ENCODE results near the gene LMNA. TPM values are rescaled to one million over a fixed set of nuclear protein-coding genes. Genes with fewer than 3 reads are reported as not detected.
A peak's percentile ranks its signal among the peaks of the same experiment; 100 is the strongest.
"Not testable (repeated sequence)": the region's sequence is repeated elsewhere in the genome, so short reads cannot be mapped to it uniquely, and the experiment has no call there.

LMNA gene
- total RNA-seq = 942 and 1,011 TPM in 2 replicates

DNA sequence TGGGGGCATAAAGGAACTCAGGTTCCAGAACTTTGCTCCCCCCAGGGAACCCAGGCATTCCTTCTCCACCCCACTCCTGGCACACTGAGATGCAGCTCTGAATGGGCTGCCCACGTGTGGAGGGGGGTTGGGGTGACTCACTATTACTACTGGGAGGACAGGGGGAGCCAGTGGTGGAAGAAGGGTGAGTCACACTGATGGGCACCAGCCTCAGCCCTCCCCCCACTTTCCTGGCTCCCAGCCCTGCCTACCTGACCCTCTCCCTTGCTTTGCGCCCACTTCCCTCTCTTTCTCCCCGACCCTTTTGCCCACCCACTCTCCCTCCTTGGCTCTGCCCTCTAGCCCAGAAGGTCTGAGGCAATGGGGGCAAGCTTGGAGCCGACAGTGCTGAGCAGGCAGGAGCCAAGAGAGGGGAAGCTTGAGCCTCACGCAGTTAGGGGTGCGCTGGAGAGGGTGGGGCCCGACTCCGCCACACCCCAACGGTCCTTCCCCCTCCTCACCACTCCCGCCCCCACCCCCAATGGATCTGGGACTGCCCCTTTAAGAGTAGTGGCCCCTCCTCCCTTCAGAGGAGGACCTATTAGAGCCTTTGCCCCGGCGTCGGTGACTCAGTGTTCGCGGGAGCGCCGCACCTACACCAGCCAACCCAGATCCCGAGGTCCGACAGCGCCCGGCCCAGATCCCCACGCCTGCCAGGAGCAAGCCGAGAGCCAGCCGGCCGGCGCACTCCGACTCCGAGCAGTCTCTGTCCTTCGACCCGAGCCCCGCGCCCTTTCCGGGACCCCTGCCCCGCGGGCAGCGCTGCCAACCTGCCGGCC lies at the start of gene LMNA:
LMNA (plus strand) TSS at position 611 of the 818 bp plus-strand sequence. CDS start 208 bp downstream, outside the sequence.
- DNase-seq (ENCODE audit: low read depth, low spot score) = peak; percentile 74

GRCh38 chr1:156065212-156065611 lies 49.3 kb upstream of the LMNA start:
- DNase-seq (ENCODE audit: low read depth, low spot score) = no peak

- no peak for DNase-seq (ENCODE audit: low read depth, low spot score)
These were observed 48.6 kb upstream of the LMNA start for GRCh38 chr1:156065871-156066270.

DNA sequence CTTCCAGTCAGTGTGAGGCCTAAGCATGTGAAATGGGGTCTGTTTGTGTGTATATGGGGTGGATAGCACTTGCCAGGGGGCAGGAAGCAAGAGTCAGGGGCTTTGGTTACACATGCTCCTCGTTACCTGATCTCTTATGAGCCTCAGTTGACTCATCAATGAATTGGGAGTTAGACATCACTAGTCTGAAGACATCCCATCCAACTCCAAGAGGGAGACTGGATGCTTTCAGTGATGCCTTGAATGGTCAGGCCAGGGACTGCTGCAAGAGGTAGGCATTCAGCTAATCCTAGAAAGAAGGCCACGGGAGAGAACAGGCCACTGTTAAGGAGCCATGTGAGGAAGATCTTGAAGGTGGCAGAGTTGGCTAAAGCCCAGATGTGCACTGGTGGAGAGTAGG lies 47.2 kb upstream of the LMNA start:
- DNase-seq (ENCODE audit: low read depth, low spot score) = no peak

- no peak for DNase-seq (ENCODE audit: low read depth, low spot score)
These were observed 44.7 kb upstream of the LMNA start for GRCh38 chr1:156069490-156070455.

DNA sequence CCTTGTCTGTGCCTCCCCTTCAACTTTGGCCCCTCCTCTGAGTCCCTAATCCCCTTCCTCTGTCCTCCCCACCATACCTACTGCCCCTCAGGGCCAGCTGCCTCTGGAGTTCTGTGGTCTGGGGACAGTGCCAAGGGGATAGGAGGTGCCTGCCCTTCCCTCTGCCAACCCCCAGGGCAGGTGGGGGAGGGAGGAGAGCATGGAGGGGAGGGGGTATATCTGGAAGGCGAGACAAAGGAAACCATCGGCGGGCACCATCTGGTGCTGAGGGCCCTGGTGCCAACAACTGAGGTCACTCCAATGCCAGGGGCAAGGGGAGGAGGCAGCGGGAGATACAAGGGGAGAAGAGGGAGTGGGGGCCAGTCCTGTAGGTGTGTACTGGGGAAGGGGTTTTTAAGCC lies 44.0 kb upstream of the LMNA start:
- no peak for DNase-seq (ENCODE audit: low read depth, low spot score)

- not testable (repeated sequence) for DNase-seq (ENCODE audit: low read depth, low spot score)
These were observed 43.1 kb upstream of the LMNA start for GRCh38 chr1:156071332-156071816.

DNA sequence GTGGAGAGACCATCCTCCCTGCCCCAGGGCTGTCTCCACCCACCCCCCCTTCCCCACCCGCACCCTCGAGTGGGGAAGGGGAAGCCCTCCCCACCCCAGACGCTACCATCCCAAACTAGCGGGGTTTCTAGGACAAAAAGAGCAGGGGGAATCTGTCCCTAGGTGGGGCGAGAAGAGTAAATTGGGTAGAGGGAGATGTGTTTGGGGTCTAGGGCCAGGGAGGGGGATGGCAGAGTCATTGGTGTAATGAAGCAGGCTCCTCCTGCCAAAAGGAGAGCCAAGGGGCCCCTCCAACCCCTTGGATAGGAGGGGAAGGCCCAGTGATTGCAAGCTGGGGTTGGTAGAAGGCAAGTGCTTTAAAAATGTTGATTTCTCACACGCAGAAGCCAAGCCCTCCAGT lies 42.3 kb upstream of the LMNA start:
- no peak for DNase-seq (ENCODE audit: low read depth, low spot score)

- no peak for DNase-seq (ENCODE audit: low read depth, low spot score)
These were observed 41.3 kb upstream of the LMNA start for GRCh38 chr1:156073110-156073687.

GRCh38 chr1:156073740-156074139 lies 40.8 kb upstream of the LMNA start:
- DNase-seq (ENCODE audit: low read depth, low spot score) = no peak

GRCh38 chr1:156074661-156075060 lies 39.9 kb upstream of the LMNA start:
- DNase-seq (ENCODE audit: low read depth, low spot score) = no peak

DNA sequence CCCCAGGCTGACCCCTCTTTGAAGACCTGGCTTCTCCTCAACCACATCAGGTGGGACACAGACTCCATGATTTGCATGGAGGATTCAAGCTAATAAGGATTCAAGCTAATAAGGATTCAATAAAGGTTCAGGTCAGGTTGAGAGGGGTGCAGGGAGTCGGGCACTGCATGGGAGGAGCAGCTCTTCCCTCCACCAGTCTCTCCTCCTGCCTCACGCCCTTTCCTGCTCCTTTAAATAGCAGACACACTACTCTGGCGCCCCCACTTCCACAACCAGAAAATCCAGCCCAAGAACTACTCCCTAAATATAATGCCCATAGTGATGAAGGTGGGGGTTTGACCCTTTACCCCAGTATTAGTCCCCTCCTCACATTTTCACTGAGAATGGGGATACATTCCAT lies 39.3 kb upstream of the LMNA start:
- DNase-seq (ENCODE audit: low read depth, low spot score) = no peak

GRCh38 chr1:156075775-156076204 lies 38.7 kb upstream of the LMNA start:
- no peak for DNase-seq (ENCODE audit: low read depth, low spot score)

DNA sequence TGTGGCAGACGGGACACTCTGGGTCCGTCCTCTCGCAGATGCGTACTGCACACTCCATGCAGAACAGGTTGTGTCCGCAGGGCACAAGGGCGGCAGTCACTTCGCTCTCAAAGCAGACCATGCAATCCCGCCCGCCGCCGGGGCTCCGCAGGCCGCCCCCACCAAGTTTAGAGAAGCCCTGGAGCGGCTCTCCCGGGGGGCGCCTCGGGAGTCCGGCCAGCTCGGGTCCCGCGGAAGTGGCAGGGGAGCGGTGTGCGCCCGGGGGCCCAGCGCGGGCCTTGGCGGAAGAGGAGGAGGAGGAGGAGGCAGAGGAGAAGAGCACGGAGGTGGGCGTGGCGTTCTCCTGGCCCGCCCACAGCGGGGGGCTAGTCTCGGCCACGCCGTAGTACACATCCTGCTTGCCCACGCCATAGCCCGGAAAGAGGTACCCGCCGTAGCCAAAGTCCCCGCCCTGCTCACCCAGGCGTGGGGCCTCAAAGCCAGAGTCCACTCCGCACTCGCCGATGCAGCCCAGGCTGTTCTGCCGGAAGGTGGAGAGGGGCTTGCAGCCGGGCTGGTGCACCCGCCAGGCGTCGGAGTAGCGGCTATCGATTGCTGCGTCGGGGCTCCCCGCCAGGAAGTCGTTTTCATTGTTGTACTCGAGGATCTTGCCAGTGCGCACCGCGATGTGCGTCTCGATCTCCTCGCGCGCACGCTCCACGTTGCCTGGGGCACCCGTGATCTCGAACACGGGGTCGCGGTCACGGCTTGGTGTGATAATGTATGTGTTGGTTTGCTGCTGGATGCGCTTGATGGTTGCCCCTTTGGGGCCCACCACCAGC lies 37.7 kb upstream of the LMNA start:
- DNase-seq (ENCODE audit: low read depth, low spot score) = no peak

- no peak for DNase-seq (ENCODE audit: low read depth, low spot score)
These were observed 37.1 kb upstream of the LMNA start for GRCh38 chr1:156077430-156077760.

DNA sequence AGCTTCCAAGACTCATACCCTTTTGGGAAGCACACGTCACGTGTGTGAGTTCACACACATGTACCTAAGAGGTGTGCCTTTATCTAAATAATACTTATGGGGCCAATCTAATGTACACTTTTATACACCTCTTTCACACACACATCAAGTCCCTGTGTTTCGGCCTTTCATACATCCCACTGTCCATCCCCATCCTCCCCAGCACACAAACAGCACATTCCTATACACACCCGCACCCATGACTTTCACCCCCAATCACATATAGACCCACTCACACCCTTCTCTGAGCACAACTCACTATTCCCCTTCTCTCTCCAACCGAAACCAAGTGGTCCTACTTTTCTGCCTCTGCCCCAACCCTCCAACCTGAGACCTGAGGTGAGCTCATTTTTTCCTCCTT lies 35.8 kb upstream of the LMNA start:
- DNase-seq (ENCODE audit: low read depth, low spot score) = no peak

- DNase-seq (ENCODE audit: low read depth, low spot score) = no peak
These were observed 34.7 kb upstream of the LMNA start for GRCh38 chr1:156079762-156080161.

GRCh38 chr1:156080241-156080862 lies 34.2 kb upstream of the LMNA start:
- no peak for DNase-seq (ENCODE audit: low read depth, low spot score)

GRCh38 chr1:156080863-156081179 lies 33.7 kb upstream of the LMNA start:
- DNase-seq (ENCODE audit: low read depth, low spot score) = no peak

DNA sequence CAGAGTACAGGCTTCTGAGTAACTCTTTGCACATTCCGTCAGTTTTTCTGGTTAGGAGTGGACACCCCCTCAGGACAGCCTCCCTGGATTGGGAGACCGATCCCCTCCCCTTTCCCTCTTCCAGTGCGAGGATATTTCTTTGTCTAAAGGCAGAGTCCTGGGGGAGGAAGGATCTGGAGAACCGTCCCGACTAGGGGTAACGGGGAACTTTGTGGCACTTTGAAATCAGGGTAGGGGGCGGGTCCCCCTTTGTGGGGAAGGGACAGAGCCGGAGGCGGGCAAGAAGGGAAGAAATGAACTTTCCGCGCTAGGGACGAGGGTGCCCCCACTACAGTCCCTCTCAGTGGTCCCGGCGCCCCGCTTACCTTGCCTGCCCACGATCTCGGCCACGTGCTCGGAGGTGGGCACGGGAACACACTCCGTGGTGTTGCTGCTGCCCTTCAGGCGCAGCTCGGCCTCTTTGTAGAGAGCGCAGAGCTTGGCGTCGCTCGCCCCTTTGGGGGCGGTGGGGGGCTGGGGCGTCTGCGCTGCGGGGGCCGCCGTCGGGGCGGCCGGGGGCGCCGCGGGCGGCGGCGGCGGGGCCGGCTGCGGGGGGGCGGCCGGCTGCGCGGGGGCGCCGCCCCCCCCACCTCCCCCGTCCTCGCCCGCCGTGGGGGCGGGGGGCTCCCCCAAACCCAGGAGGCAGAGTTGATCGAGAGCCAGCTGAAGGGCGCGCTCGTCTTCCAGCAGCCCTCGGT lies 33.2 kb upstream of the LMNA start:
- DNase-seq (ENCODE audit: low read depth, low spot score) = no peak

Data from pulmonary artery endothelial cell (primary cell).